Keratinocyte (primary cell): Measurements from ENCODE around the gene CLDN9. TPM values are rescaled to one million over a fixed set of nuclear protein-coding genes. Genes with fewer than 3 reads are reported as not detected.
"Not testable (repeated sequence)": the region's sequence is repeated elsewhere in the genome, so short reads cannot be mapped to it uniquely, and the experiment has no call there.

Experiments
- DNase-seq: peaks from one replicate; pipeline ENCODE4 v3.0.0-alpha.2; 2011; ENCODE audit warnings: low read depth, missing footprints, low spot score
- FAIRE-seq: peaks from 2 replicates; lab custom pipeline; 2011; peaks lifted over from hg19 to GRCh38; lab: Jason Lieb, UNC
- H2AFZ ChIP-seq: 2 replicates; pipeline ENCODE4 v1.6.0; 2012; ENCODE audit warnings: low read length, control low read depth, inconsistent platforms; ENCODE audit not compliant: control insufficient read depth
- H3K27ac ChIP-seq: 2 replicates; pipeline ENCODE4 v1.5.1; 2011; ENCODE audit warnings: low read length; ENCODE audit not compliant: control insufficient read depth, insufficient read depth
- H3K27me3 ChIP-seq: 3 replicates; pipeline ENCODE4 v1.6.0; 2011; ENCODE audit warnings: low read length; ENCODE audit not compliant: control insufficient read depth, insufficient read depth; ENCODE audit errors: extremely low read depth
- H3K36me3 ChIP-seq, 2 experiments: 2 replicates in 1 of 2; 3 replicates in 1 of 2; pipeline ENCODE4 v1.5.1; 2011; ENCODE audit warnings: low read length in 2 of 2, mild to moderate bottlenecking in 1 of 2; ENCODE audit not compliant: control insufficient read depth in 2 of 2, insufficient read depth in 2 of 2; ENCODE audit errors: extremely low read depth in 1 of 2
- H3K4me1 ChIP-seq: 3 replicates; pipeline ENCODE4 v1.5.1; 2011; ENCODE audit warnings: low read length; ENCODE audit not compliant: control insufficient read depth, insufficient read depth; ENCODE audit errors: extremely low read depth
- H3K4me2 ChIP-seq: 3 replicates; pipeline ENCODE4 v1.6.0; 2011; ENCODE audit warnings: low read depth, low read length; ENCODE audit not compliant: control insufficient read depth, insufficient read depth; ENCODE audit errors: extremely low read depth
- H3K4me3 ChIP-seq, 3 experiments: fragments of 200-600 bp in 1 of 3; sonication (generic) in 1 of 3; 2 replicates in 2 of 3; 3 replicates in 1 of 3; pipeline ENCODE4 v1.5.1; 2011 to 2016; ENCODE audit warnings: low read length in 3 of 3, mild to moderate bottlenecking in 3 of 3, control low read depth in 2 of 3, inconsistent platforms in 1 of 3, low read depth in 1 of 3, mixed read lengths in 1 of 3, mixed run types in 1 of 3, moderate library complexity in 1 of 3; ENCODE audit not compliant: control insufficient read depth in 2 of 3, insufficient read depth in 2 of 3; ENCODE audit errors: extremely low read depth in 1 of 3
- H3K79me2 ChIP-seq: 2 replicates; pipeline ENCODE4 v1.6.0; 2012; ENCODE audit warnings: low read length; ENCODE audit not compliant: control insufficient read depth, insufficient read depth
- H3K9ac ChIP-seq: 3 replicates; pipeline ENCODE4 v1.6.0; 2011; ENCODE audit warnings: low read length; ENCODE audit not compliant: control insufficient read depth, insufficient read depth; ENCODE audit errors: extremely low read depth
- H3K9me1 ChIP-seq: 3 replicates; pipeline ENCODE4 v1.6.0; 2011; ENCODE audit warnings: low read length; ENCODE audit not compliant: control insufficient read depth, insufficient read depth; ENCODE audit errors: extremely low read depth
- H3K9me3 ChIP-seq: 2 replicates; pipeline ENCODE4 v1.5.1; 2012; ENCODE audit warnings: low read depth, low read length; ENCODE audit not compliant: control insufficient read depth
- H4K20me1 ChIP-seq: 3 replicates; pipeline ENCODE4 v1.6.0; 2011; ENCODE audit warnings: low read length; ENCODE audit not compliant: control insufficient read depth, insufficient read depth; ENCODE audit errors: extremely low read depth
- CTCF ChIP-seq, 3 experiments: IDR thresholded peaks in 1 of 3; conservative IDR thresholded peaks in 1 of 3; optimal IDR thresholded peaks in 1 of 3; 2 replicates in 2 of 3; 3 replicates in 1 of 3; pipeline versions ENCODE3 to v1.5.1; 2011; ENCODE audit warnings: low read length in 3 of 3, mild to moderate bottlenecking in 3 of 3, moderate library complexity in 2 of 3, control low read depth in 1 of 3, inconsistent platforms in 1 of 3; ENCODE audit not compliant: insufficient read depth in 2 of 3; ENCODE audit errors: extremely low read depth in 1 of 3
- EZH2 ChIP-seq: IDR thresholded peaks from one replicate; pipeline ENCODE4 v1.6.1; 2012; ENCODE audit warnings: inconsistent platforms, mild to moderate bottlenecking, low read length, moderate library complexity
- dilution Hi-C: fragments of 300-500 bp; cut with MboI; formaldehyde crosslinking; loops from one replicate; pipeline ENCODE4 v1.7.0; 2020; ENCODE audit warnings: low sequenced_read_pairs; ENCODE audit not compliant: extremely low pct_ligation_motif_present
- polyA plus RNA-seq, 5 experiments: library from polyadenylated mRNA; depleted of rRNA in 3 of 5; stranded (reverse) in 3 of 5; stranded (forward) in 1 of 5; unstranded in 1 of 5; fragments of >200 nt; gene quantifications; 1 replicate in 1 of 5; 2 replicates in 3 of 5; 3 replicates in 1 of 5; pipeline versions ENCODE4 v1.2.1 to v1.2.3, GENCODE V29; 2011 to 2012; ENCODE audit warnings: missing spikeins in 2 of 5, low read depth in 1 of 5, low replicate concordance in 1 of 5

The CLDN9 gene
- polyA plus RNA-seq, 1 donor (not counting 4 experiments of a cell fraction or from before 2014, with no cell fraction given), result not detected

GRCh38 chr16:3054965-3055733 is 42.4 kb downstream of the CLDN9 start:
- Histone ChIP-seq H3K4me1 (peaks cover 8% of the 10 kb centered on the region), H3K4me3 (no peak overlapping the region), H3K9ac (no peak overlapping the region), H4K20me1 (no peaks in the 10 kb centered on the region), H3K9me3 (no peaks in the 10 kb centered on the region), H3K4me2 (no peak overlapping the region), H3K36me3 (peaks cover 0 to 6% of the 10 kb centered on the region in 2 experiments), H2AFZ (no peak overlapping the region), H3K27ac (no peak overlapping the region), H3K9me1 (no peaks in the 10 kb centered on the region), H3K79me2 (no peaks in the 10 kb centered on the region), H3K27me3 (peaks cover 2% of the 10 kb centered on the region)
- DNase-seq, result no peak
- dilution Hi-C loops, result no loop called here
- TF ChIP-seq EZH2, result no peak
- no peak for TF ChIP-seq CTCF (optimal IDR thresholded peaks at IDR 0.05 in 1 of 3, IDR thresholded peaks at IDR 0.05 in 1 of 3, conservative IDR thresholded peaks at IDR 0.05 in 1 of 3; ENCODE audit: extremely low read depth in 1 of 3, insufficient read depth in 2 of 3, low read length in 3 of 3)
- no peak for FAIRE-seq

GRCh38 chr16:3055734-3056115 is 43.0 kb downstream of the CLDN9 start:
- H3K27me3 ChIP-seq, H2AFZ ChIP-seq, H3K9me1 ChIP-seq, dilution Hi-C loops, H3K9ac ChIP-seq, DNase-seq, H3K79me2 ChIP-seq, H3K4me2 ChIP-seq, FAIRE-seq, H3K4me1 ChIP-seq, H3K27ac ChIP-seq, H4K20me1 ChIP-seq, H3K9me3 ChIP-seq, H3K36me3 ChIP-seq, H3K4me3 ChIP-seq: not testable (repeated sequence)
